WTC11 (cell line): ENCODE results near the gene OSTM1.

Source experiments
- ESRRA ChIP-seq: sonication (generic); formaldehyde crosslinking; IDR thresholded peaks from 2 replicates; pipeline ENCODE4 v1.8.1; 2022; ENCODE audit warnings: mild to moderate bottlenecking, missing genetic modification reagents, borderline replicate concordance
- TCF7 ChIP-seq: sonication (generic); formaldehyde crosslinking; IDR thresholded peaks from 2 replicates; pipeline ENCODE4 v1.8.0; 2022; ENCODE audit warnings: mild to moderate bottlenecking, low read depth, missing genetic modification reagents, moderate library complexity
- ZNF232 ChIP-seq: sonication (generic); formaldehyde crosslinking; IDR thresholded peaks from 2 replicates; pipeline ENCODE4 v1.8.0; 2022; ENCODE audit warnings: mild to moderate bottlenecking, missing genetic modification reagents
- TF ChIP-seq, protein P1 (sequence below): fragments of 200-600 bp; IDR thresholded peaks from 2 replicates; pipeline ENCODE4 v1.8.0; 2022; ENCODE audit warnings: antibody characterized with exemption
- TF ChIP-seq, protein P2 (sequence below): sonication (generic); formaldehyde crosslinking; IDR thresholded peaks from 2 replicates; pipeline ENCODE4 v1.8.0; 2023; ENCODE audit warnings: missing genetic modification reagents

GRCh38 chr6:108001696-108002231, 72.8 kb downstream of the OSTM1 start:
- TF ChIP-seq ESRRA (CRISPR knock-in tag), result no peak
- TF ChIP-seq, protein P1, sequence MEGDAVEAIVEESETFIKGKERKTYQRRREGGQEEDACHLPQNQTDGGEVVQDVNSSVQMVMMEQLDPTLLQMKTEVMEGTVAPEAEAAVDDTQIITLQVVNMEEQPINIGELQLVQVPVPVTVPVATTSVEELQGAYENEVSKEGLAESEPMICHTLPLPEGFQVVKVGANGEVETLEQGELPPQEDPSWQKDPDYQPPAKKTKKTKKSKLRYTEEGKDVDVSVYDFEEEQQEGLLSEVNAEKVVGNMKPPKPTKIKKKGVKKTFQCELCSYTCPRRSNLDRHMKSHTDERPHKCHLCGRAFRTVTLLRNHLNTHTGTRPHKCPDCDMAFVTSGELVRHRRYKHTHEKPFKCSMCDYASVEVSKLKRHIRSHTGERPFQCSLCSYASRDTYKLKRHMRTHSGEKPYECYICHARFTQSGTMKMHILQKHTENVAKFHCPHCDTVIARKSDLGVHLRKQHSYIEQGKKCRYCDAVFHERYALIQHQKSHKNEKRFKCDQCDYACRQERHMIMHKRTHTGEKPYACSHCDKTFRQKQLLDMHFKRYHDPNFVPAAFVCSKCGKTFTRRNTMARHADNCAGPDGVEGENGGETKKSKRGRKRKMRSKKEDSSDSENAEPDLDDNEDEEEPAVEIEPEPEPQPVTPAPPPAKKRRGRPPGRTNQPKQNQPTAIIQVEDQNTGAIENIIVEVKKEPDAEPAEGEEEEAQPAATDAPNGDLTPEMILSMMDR, result no peak
- TF ChIP-seq, protein P2, sequence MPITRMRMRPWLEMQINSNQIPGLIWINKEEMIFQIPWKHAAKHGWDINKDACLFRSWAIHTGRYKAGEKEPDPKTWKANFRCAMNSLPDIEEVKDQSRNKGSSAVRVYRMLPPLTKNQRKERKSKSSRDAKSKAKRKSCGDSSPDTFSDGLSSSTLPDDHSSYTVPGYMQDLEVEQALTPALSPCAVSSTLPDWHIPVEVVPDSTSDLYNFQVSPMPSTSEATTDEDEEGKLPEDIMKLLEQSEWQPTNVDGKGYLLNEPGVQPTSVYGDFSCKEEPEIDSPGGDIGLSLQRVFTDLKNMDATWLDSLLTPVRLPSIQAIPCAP (CRISPR knock-in tag), result no peak
- no peak for TF ChIP-seq TCF7 (CRISPR knock-in tag)
- no peak for TF ChIP-seq ZNF232 (CRISPR knock-in tag)
